GM18498 (cell line): ENCODE data around the gene SSBP4.
"Not testable (repeated sequence)": the region's sequence is repeated elsewhere in the genome, so short reads cannot be mapped to it uniquely, and the experiment has no call there.

ENCODE experiments used
- ATAC-seq: cut with Tn5 transposase; IDR thresholded peaks from one replicate; pipeline ENCODE4 v1.9.1; 2021; ENCODE audit warnings: mild to moderate bottlenecking, moderate library complexity; ENCODE audit not compliant: unreplicated experiment

Gene SSBP4

GRCh38 chr19:18419195-18419698 is at the start of gene SSBP4:
SSBP4 (plus strand) TSS chr19:18419398; CDS start chr19:18419649, 251 bp downstream.
- peak; percentile 52 for ATAC-seq

DNA sequence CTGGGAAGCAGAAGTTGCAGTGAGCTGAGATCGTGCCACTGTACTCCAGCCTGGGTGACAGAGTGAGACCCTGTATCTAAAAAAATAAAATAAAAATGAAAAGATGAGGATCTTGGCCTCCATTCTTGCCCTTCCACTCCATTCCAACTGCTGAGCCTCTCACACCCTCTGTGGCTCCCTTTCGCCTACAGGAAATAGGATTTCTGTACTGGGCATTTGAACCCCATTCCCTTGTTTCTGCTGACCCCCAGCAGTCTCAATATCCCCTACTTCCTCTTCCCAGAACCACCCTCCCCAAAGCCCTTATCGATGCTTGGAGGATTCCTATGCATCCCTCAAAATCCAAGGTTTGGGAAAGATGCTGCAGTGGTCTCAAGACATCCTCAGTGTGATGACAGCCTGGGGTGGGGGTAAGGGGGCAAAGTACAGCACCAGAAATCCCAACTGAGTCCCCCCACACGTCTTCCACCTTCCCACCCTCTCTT is 45.7 kb upstream of the SSBP4 start:
- ATAC-seq = no peak

- ATAC-seq = peak; percentile 89
These were observed 45.1 kb upstream of the SSBP4 start for GRCh38 chr19:18373892-18374629.

DNA sequence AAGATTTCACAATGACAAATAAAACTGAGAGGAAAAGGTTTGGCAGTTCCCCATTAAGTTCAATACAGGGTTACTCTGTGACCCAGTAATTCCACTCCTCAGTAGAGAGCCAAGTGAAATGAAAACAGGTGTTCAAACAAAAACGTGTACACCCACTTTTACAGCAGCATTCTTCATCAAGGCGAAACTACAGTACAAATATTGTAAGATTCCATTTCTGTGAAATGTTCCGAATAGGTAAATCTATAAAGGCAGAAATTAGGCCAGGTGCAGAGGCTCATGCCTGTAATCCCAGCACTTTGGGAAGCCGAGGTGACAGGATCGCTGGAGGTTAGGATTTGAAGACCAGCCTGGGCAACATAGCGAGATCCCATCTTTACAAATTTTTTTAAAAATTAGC is 42.2 kb upstream of the SSBP4 start:
- ATAC-seq = no peak

- no peak for ATAC-seq
These were observed 39.1 kb upstream of the SSBP4 start for GRCh38 chr19:18379803-18380747.

GRCh38 chr19:18380843-18381242 is 38.4 kb upstream of the SSBP4 start:
- ATAC-seq = no peak

GRCh38 chr19:18383622-18384021 is 35.6 kb upstream of the SSBP4 start:
- ATAC-seq = not testable (repeated sequence)

DNA sequence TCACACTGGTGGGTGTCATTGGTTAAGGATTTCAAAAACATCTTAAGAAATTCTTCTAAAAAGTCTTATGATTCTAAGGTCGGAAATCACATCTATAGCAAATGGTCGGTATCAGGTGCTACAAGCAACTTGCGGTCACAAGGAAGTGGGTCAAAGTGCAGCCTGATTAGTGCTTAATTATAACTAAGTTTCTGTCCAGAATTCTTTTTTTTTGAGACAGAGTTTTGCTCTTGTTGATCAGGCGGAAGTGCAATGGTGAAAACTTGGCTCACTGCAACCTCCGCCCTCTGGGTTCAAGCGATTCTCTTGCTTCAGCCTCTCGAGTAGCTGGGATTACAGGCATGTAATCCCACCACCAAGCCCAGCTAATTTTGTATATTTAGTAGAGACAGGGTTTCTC is 34.4 kb upstream of the SSBP4 start:
- no peak for ATAC-seq

GRCh38 chr19:18385359-18385674 is 33.9 kb upstream of the SSBP4 start:
- no peak for ATAC-seq

DNA sequence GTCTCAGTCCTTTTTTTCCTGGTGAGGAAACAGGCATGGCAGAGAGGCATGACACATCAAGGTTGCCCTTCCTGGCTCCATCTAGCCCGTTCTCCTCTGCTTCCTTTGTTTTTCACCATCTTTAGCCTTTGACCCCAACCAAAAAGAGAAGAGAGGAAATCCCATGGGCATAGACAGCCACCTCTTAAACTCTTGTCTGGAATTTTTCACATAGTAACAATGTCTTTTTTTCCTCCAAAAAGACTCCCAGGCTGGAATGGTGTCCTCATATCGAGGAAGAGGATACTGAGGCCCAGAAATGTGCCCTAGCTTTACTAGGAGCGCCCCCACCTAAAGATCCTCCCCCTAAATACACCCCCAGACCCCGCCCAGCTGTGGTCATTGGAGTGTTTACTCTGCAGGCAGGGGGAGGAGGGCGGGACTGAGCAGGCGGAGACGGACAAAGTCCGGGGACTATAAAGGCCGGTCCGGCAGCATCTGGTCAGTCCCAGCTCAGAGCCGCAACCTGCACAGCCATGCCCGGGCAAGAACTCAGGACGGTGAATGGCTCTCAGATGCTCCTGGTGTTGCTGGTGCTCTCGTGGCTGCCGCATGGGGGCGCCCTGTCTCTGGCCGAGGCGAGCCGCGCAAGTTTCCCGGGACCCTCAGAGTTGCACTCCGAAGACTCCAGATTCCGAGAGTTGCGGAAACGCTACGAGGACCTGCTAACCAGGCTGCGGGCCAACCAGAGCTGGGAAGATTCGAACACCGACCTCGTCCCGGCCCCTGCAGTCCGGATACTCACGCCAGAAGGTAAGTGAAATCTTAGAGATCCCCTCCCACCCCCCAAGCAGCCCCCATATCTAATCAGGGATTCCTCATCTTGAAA is 33.3 kb upstream of the SSBP4 start, which contains the start of gene GDF15:
TSS of gene GDF15 (plus strand) at position 484 of the 868 bp plus-strand sequence. CDS start at position 516, 32 bp downstream.
- ATAC-seq = no peak

- ATAC-seq = no peak
These were observed 32.5 kb upstream of the SSBP4 start for GRCh38 chr19:18386543-18387271.

- peak; percentile 75 for ATAC-seq
These were observed 30.9 kb upstream of the SSBP4 start for GRCh38 chr19:18388100-18388959.

DNA sequence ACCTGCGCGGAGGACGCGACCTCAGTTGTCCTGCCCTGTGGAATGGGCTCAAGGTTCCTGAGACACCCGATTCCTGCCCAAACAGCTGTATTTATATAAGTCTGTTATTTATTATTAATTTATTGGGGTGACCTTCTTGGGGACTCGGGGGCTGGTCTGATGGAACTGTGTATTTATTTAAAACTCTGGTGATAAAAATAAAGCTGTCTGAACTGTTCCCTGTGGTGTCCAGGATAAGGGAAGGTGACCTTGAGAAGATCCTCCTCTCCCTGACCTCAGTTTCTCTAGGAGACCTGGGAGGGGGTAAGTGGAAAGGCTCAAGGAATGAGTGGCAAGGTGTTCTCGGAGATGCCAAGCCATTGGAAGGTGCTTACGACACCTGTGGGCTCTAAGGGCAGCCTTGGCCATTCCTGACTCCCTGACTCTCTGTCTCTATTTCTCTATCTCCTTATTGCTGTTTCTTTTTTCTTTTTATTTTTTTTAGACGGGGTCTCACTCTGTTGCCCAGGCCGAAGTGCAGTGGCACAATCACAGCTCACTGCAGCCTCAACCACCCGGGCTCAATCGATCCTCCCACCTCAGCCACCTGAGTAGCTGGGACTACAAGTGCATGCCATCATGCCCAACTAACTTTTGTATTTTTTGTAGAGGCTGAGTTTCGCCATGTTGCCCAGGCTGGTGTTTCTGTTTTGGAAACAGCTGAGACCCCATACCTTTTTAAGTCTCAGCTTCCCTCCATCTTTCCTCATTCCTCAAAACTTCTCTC is 30.1 kb upstream of the SSBP4 start:
- no peak for ATAC-seq

DNA sequence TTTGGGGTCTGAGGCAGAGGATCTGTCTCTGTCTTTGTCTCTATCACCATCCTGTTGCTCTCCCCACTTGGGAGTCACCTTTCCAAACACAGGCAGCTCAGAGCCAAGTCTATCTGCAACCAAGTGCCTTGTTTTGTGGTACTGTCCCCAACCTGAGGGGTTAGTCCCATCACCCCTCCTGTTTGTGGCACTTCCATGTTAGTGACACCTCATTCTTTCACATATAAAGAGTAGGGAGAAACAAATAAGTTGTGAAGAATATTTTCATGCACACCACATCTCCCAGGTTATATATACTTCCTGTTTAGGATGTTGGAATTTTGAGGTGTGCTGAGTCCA is 29.5 kb upstream of the SSBP4 start:
- ATAC-seq = no peak

DNA sequence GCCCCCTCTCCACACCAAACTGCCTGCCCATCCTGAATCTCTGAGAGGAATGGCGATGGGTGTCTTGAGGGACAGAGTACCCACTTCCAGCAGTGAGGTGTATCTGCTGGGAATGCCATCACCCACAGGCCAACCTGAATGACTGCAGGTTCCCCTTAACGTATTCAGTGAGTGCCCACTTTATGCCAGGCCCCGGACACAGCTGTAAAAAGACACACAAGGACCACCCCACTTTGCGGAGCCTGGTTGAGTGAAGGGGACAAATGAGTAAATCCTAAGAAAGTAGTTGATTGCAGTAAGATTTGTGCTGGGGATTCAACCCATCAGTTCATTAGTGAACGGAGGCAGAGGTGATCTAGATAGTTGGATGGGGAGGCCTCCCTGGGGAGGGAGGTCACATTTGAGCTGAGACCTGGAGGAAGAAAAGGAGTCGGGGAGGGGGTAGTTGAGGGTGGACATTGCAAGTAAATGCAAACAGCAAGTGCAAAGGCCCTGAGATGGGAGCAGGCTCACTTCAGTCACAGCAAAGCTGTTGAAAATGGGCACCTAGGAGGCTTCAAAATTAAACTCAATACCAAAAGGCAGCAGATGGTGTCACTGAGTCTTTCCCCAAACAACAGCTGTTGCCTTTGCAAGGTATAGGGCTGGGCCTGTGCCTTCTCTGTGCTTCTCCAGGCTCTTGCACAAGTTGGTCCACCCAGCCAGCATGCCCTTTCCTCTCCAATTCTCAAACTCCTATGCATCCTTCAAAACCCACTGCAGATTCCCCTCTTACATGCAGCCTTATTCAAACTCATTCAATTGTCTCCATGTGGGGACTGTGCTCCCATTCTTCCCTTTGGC is 28.9 kb upstream of the SSBP4 start:
- ATAC-seq = no peak

GRCh38 chr19:18391509-18392075 is 27.6 kb upstream of the SSBP4 start:
- ATAC-seq = no peak

DNA sequence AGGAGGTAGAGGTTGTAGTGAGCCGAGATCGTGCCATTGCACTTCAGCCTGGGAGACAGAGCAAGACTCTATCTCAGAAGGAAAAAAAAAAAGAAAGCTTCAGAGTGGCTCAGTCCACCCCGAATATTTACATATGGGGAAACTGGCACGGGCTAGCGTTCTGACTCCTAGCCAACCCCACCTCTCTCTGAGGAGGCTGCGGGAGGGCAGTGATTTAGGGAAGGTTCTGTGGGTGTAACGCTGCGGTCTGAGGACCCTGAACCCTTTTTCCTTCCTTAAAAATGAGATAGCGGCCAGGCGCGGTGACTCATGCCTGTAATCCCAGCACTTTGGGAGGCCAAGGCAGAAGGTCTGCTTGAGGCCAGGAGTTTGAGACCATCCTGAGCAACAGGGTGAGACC is 26.8 kb upstream of the SSBP4 start:
- no peak for ATAC-seq
